ENCODE data around the gene INSIG1.

- no peak for TF ChIP-seq CTCF (IDR thresholded peaks at IDR 0.05)
- TF ChIP-seq POLR2A (IDR thresholded peaks at IDR 0.05), result no peak
Measured at GRCh38 chr7:155322530-155322929, 24.9 kb downstream of the INSIG1 start.

All from adrenal gland (tissue), 5 donors.